GM21423 (cell line): ENCODE measurements around the gene GATB.

Experiments
- ATAC-seq: cut with Tn5 transposase; IDR thresholded peaks from one replicate; pipeline ENCODE4 v1.9.1; 2021; ENCODE audit warnings: mild to moderate bottlenecking, moderate library complexity; ENCODE audit not compliant: unreplicated experiment

GATB gene

DNA sequence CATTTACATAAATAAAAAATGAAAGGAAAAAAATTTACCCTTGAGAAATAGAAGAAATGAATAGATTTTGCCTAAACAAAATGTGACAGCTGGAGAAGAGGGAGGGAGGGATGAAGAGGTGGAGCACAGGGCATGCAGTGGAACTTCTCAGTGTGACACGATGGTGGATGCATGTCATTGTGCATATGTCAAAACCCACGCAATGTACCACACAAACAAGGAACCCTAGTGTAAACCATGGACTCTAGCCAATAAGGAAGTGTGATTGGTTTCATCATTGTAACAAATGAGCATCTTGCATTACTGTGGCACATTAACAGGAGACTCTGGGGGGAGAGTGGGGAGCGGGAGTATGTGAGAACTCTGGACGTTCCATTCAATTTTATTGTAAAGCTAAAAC, 58.6 kb downstream of the GATB start:
- no peak for ATAC-seq

GRCh38 chr4:151700566-151701316, 60.1 kb downstream of the GATB start:
- no peak for ATAC-seq

GRCh38 chr4:151698213-151698612, 62.6 kb downstream of the GATB start:
- no peak for ATAC-seq

DNA sequence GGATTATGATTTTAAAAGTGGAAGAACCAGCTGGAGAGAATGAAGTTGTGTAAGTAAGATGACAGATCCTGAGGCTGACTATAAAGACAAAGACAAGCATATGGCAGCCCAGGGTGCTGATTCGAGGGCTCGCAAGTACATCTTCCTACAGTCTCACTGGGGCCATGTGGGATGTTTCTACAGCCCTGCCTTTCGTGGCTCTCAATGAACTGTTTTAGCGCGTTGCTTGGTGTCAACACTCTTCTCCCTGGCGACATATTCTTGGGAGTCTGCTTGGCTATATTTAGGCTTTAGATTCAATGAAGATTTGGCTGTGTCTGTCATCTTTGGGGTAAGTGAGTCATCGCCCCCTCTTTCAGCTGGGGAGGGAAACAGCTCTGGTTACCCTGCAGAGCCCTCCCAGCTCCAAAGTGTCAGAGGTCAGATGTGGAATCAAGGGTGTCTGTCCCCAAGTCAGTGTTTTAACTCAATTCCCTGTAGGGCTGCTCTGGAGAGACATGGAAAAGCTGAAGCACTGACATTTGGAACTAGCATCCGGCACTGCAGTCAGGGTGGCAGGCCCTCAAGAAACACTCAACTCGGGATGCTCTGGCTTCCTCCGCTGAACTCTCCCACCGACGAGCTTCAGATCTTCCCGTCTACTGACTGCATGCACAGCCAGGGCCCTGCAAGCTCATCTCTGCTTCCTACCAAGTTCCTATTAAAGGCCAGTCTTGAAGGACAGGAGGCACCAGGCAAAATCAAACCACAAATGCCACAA, 65.7 kb downstream of the GATB start:
- no peak for ATAC-seq

DNA sequence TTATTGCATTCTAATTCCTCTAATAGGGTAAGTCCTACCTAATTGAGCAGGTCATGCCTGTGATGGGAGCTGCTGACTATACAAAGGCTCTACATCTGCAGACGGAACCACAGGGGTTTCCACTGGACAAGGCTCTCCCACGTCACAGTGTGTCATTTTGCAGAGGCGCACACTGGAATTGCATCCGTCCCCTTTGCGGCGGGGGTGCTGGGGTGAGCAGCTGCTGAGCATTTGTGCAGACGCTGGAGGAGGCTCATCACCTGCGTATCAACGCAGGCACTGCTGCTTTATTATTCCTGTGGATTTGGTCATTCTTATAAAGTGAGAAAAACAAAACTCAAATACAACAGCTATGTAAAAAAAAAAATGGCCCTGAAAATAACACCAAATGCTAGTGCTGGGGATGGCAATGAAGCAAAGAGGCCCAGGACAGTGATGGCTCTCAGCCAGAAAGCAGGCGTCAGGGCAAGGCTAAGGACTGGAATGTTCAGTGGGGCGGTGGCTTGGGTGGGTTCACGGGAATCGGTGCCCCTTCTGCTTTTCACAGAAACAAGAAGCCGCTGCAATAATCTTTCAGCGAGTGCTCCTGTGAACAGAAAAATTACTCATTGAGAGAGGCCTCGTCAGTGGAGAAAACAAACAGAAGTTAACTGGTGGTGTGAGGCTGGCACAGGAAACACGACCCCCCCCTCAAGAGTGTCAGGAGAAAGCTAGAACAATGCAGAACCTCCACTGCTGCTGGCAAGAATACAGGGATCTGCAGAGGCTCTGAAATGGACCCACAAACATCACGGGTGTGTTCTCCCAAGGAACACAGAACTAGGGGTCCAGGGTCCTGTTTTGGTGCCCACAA, 67.8 kb downstream of the GATB start:
- no peak for ATAC-seq

DNA sequence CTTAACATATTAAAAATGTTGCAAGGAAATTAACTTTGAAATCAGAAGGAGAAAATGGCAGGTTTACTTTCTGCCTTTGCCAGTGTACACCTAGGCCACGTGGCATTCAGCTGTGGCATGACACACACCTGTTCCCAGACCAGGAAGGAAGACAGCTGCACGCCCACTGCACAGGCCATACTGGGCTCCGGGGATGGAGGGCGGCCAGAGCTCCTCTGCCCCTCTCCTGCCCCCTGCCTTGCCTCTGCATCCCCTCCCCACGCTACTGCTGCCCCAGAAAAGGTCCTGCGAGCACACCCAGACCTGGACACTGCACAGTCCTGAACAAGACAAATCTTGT, 68.4 kb downstream of the GATB start:
- ATAC-seq: no peak

- ATAC-seq: no peak
These were observed 69.0 kb downstream of the GATB start for GRCh38 chr4:151691639-151692442.

DNA sequence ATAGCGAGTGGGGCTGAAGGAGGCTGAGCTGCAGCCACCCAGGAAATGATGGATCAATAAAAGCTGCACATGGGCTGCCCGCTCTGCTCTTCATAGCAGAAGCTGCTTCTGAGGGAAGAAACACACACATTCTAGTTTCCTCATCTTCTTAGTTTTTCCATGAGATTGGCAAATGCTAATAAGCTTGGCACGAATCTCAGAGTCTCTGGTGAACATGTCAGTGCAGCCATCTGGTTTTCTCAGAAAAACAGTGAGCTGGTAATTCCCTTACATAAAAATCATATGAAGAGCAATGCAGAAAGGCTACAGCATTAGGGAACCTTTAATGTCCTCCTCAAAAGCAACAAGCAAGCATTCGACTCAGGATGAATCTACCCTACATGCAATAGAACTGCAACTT, 69.9 kb downstream of the GATB start:
- ATAC-seq: no peak

DNA sequence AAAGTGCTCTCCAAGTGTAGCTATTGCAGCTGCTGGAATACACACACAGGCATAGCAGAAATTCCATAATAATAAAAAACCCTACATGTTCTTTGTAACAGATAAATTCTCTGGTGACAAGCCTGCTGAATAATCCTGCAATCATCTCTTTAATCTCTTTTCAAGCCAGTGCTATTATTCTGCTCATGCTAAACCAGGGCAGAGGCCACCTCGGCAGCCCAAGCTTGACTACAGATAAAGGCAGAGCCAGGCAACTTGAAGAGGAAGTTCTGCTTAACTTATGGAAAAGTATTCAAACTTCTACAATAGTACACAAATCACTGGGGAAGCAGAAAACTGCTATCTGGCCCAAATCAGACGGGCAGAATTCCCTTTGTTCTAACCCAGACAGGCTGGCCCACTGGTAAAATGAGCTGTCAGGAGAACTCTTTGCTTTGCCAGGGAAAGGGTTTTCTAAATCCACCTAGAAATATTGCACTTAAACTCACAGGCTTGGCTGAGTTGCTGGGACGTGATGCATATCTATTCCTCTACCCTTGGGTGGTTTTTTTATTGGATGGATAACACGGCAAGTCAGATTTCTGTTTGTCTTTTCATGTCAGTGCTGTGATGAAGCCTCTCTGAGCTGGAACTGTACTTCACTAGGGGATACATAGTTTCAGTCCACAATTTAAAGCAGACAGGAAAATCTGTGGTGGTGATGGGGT, 70.5 kb downstream of the GATB start:
- ATAC-seq: no peak

DNA sequence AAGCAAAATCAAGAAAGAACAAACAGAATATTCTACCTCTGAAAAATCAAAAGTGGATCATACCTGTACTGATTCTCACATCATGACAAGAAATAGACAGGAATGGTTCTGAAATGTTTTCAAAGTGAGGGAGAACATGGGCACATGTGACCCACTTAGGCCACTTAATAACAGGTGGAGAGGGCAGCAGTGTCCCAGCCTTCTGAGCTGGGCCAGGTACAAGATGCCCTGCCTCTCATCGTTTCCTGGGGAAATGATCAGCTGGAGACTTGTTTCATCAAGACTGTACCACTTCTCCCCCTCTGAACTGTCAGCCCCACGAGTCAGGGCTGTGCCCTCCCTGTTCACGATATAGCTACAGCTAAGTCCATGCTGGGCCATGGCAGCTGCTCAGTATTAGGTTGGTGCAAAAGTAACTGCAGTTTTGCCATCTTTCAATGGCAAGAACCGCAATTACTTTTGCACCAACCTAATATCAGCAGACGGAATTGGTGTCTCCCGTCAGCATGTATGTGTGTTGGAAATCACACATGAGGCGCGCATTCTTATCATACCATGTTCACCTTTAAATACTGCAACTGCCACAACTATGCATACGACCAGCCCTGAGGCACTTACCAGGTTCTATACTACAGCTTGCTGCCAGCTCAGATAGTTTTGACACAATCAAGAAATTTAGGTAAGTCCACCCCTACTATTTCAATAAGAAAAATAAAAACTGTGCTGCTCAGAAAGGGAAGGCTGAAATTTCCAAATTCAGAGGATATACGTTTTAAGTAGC, 71.4 kb downstream of the GATB start:
- no peak for ATAC-seq

- no peak for ATAC-seq
These were observed 72.1 kb downstream of the GATB start for GRCh38 chr4:151688785-151689043.

DNA sequence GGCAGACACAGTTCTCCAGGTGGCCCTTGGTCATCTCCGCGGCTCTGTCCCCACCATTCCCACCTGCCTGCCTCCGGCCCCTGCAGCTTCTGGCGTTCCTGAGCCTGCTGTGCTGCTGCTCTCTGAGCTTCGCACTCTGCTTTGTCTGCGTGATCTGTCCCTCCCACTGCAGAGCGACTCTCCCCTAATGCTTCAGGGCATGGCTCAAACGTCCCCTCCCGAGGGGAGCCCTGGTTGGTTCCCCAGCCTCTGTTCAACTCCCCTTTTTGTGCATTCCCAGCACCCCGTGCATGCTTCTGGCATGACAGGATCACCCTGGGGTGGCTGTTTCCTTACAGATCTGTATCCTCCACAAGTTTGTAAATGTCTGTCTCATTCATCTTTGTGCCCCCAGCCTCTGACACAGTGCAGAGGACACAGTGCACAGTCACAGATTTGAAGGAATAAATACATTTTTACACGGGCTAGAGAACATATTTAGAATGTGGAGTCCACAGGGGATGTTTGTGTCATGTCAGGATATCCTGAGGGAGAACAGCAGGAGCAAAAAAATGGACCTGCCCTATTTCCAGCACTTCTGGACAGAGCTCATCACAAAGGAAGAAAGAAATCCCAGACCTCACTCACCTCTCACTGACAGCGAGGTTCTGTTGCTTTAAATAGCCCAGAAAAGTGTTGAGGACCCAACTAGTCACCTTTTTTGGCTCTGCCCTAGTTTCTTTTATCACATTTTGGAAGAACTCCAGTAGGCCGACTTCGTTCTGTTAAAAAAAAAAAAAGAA, 72.6 kb downstream of the GATB start:
- ATAC-seq: no peak

GRCh38 chr4:151687021-151687640, 73.7 kb downstream of the GATB start:
- no peak for ATAC-seq

GRCh38 chr4:151685303-151685702, 75.5 kb downstream of the GATB start:
- no peak for ATAC-seq

DNA sequence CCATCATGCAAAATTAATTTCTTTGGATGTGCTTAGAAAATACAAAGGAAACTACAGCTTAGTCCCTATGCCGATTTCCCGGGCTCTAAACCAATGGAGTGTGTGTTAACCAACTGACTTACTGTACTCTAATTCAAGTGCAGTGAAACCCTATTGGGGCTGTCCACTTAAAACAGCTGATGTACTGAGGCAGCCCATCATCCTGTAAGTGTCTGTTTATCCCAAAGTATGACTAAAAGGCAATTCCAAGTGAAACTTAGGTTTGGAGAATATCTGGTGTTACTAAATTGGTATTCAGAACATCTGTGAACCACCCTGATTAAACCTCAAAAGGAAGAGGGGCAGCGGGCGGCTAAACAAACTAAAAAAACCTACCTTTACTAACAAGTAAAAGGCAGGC, 79.7 kb downstream of the GATB start:
- ATAC-seq: no peak

GRCh38 chr4:151679231-151679630, 81.6 kb downstream of the GATB start:
- no peak for ATAC-seq

GRCh38 chr4:151678048-151678872, 82.5 kb downstream of the GATB start:
- ATAC-seq: no peak

- ATAC-seq: no peak
These were observed 83.6 kb downstream of the GATB start for GRCh38 chr4:151677193-151677592.
